ENCODE measurements around the gene FGD2. TPM values are rescaled to one million over a fixed set of nuclear protein-coding genes. Genes with fewer than 3 reads are reported as not detected.
"Not testable (repeated sequence)": the region's sequence is repeated elsewhere in the genome, so short reads cannot be mapped to it uniquely, and the experiment has no call there.

Gene FGD2
- total RNA-seq, 1 donor from 2014 or later = not detected

GRCh38 chr6:37057128-37057471, 51.6 kb downstream of the FGD2 start:
- H3K27me3 Mint-ChIP-seq = peaks cover 16% of the 10 kb centered on the region
- H3K4me1 Mint-ChIP-seq (ENCODE audit: low read depth) = peaks cover 7% of the 10 kb centered on the region
- DNase-seq (ENCODE audit: low spot score, unreplicated experiment) = no peak
- H3K4me3 Mint-ChIP-seq (ENCODE audit: low read depth) = no peak overlapping the region
- TF ChIP-seq, protein P1, sequence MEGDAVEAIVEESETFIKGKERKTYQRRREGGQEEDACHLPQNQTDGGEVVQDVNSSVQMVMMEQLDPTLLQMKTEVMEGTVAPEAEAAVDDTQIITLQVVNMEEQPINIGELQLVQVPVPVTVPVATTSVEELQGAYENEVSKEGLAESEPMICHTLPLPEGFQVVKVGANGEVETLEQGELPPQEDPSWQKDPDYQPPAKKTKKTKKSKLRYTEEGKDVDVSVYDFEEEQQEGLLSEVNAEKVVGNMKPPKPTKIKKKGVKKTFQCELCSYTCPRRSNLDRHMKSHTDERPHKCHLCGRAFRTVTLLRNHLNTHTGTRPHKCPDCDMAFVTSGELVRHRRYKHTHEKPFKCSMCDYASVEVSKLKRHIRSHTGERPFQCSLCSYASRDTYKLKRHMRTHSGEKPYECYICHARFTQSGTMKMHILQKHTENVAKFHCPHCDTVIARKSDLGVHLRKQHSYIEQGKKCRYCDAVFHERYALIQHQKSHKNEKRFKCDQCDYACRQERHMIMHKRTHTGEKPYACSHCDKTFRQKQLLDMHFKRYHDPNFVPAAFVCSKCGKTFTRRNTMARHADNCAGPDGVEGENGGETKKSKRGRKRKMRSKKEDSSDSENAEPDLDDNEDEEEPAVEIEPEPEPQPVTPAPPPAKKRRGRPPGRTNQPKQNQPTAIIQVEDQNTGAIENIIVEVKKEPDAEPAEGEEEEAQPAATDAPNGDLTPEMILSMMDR (IDR thresholded peaks at IDR 0.05; ENCODE audit: unreplicated experiment) = no peak
- H3K9me3 Mint-ChIP-seq (ENCODE audit: low read depth) = no peaks in the 10 kb centered on the region
- H3K27ac Mint-ChIP-seq = no peak overlapping the region
- no peaks in the 10 kb centered on the region for H3K36me3 Mint-ChIP-seq (ENCODE audit: insufficient read depth)

DNA sequence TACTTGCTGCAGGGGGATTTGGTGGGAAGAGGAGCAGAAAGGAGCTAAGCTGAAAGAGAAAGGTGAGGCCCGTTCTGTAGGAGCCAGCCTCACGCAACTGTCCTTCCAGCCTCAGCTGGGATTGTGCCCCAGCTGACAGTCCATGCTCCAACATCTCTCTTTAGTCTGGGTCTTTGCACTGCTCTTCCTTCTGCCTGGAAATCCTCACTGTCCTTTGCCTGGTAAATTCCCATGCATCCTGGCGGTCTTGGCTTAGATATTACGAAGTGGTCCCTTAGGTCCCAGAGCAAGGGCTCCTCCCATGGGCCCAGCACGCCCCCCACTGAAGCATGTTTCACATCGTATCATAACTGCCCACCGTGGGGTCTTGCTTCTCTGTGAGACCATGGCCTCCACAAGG, 52.2 kb downstream of the FGD2 start:
- no peaks in the 10 kb centered on the region for H3K9me3 Mint-ChIP-seq (ENCODE audit: low read depth)
- H3K27ac Mint-ChIP-seq = no peak overlapping the region
- TF ChIP-seq, protein P1 (IDR thresholded peaks at IDR 0.05; ENCODE audit: unreplicated experiment) = no peak
- H3K27me3 Mint-ChIP-seq = peaks cover 16% of the 10 kb centered on the region
- DNase-seq (ENCODE audit: low spot score, unreplicated experiment) = no peak
- peaks cover 7% of the 10 kb centered on the region for H3K4me1 Mint-ChIP-seq (ENCODE audit: low read depth)
- H3K4me3 Mint-ChIP-seq (ENCODE audit: low read depth) = no peak overlapping the region
- H3K36me3 Mint-ChIP-seq (ENCODE audit: insufficient read depth) = no peaks in the 10 kb centered on the region

GRCh38 chr6:37058084-37058586, 52.7 kb downstream of the FGD2 start:
- Mint-ChIP-seq H3K27me3 (peaks cover 16% of the 10 kb centered on the region), H3K27ac (no peak overlapping the region), H3K9me3 (ENCODE audit: low read depth) (no peaks in the 10 kb centered on the region), H3K4me1 (ENCODE audit: low read depth) (peaks cover 7% of the 10 kb centered on the region), H3K36me3 (ENCODE audit: insufficient read depth) (no peaks in the 10 kb centered on the region), H3K4me3 (ENCODE audit: low read depth) (no peak overlapping the region)
- TF ChIP-seq, protein P1 (IDR thresholded peaks at IDR 0.05; ENCODE audit: unreplicated experiment) = no peak
- DNase-seq (ENCODE audit: low spot score, unreplicated experiment) = no peak

DNA sequence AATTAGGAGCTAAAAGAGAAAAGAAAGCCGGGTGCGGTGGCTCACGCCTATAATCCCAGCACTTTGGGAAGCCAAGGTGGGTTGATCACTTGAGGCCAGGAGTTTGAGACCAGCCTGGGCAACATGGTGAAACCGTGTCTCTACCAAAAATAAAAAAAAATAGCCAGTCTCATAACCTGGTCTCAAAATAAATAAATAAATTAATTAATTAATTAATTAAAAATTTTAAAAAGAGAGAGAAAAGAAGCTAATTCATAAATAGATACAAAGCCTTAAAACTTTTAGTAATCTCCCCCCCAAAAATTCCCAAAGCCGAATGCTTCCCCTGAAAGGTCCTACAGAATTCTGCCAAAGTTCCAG, 53.5 kb downstream of the FGD2 start:
- peak overlapping the region; percentile 83 for H3K27ac Mint-ChIP-seq
- not testable (repeated sequence) for H3K9me3 Mint-ChIP-seq (ENCODE audit: low read depth); H3K4me1 Mint-ChIP-seq (ENCODE audit: low read depth)

DNA sequence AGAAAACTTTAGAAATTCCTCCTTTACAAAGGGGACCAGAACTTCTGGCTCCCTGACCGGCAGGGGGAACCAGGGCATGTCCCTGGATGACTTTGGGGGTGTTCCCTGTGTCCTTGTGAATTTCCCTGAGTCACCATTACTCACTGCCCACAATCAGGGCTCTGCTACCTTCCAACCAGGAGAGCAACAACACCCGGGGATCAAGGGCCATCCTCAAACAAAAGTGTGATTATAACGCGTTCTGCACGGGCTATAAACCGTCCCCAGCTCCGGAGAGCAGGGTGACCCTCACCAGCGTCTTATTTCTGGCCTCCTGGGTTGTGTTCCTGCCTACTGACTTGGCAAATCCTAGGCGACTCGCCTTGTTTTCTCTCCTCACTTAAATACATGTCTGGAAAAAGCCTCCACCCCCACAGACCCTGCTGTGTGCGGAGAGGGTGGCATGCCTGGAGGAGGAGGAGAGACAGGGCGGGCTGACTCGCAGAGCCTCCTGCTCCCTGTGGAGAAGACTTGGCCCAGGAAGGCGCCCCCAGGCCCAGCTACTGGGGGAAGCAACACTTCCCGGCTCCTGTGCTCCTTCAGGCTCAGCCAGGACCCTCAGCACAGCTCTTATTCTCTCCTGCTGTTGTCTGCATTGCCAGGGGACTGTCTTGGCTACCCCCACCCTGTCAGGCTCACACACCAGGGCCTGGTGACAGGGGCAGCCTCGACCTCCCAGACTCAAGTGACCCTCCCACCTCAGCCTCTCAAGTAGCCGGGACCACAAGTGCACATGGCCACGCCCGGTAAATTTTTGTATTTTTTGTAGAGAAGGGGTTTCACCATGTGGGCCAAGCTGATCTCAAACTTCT, 54.1 kb downstream of the FGD2 start:
- no peak for DNase-seq (ENCODE audit: low spot score, unreplicated experiment)
- Mint-ChIP-seq H3K4me1 (ENCODE audit: low read depth) (peaks cover 7% of the 10 kb centered on the region), H3K27ac (peak overlapping the region; percentile 83), H3K36me3 (ENCODE audit: insufficient read depth) (no peaks in the 10 kb centered on the region), H3K9me3 (ENCODE audit: low read depth) (no peaks in the 10 kb centered on the region), H3K4me3 (ENCODE audit: low read depth) (no peak overlapping the region), H3K27me3 (peaks cover 15% of the 10 kb centered on the region)
- TF ChIP-seq, protein P1 (IDR thresholded peaks at IDR 0.05; ENCODE audit: unreplicated experiment) = peak; percentile 60

More for the DNA sequence above, 53.5 kb downstream of the FGD2 start:
- peaks cover 16% of the 10 kb centered on the region for H3K27me3 Mint-ChIP-seq
- not testable (repeated sequence) for H3K4me3 Mint-ChIP-seq (ENCODE audit: low read depth); DNase-seq (ENCODE audit: low spot score, unreplicated experiment); H3K36me3 Mint-ChIP-seq (ENCODE audit: insufficient read depth)

DNA sequence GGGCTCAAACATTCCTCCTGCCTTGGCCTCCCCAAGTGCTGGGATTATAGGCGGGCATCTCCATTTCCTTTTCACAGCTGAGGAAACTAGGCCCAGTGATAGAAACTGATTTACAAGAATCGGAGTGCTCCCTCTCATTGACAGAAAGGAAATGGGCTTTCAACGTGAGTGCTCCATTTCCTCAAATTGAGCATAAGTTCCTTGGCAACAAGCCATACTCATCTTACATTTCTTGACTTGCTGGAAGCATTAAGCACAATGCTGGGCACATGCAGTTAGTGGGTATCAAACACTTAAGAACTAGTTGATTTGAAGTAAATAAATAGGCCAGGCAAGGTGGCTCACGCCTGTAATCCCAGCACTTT, 54.7 kb downstream of the FGD2 start:
- no peak for DNase-seq (ENCODE audit: low spot score, unreplicated experiment)
- Mint-ChIP-seq H3K27ac (no peak overlapping the region), H3K27me3 (peaks cover 10% of the 10 kb centered on the region), H3K4me1 (ENCODE audit: low read depth) (peaks cover 7% of the 10 kb centered on the region), H3K9me3 (ENCODE audit: low read depth) (no peaks in the 10 kb centered on the region), H3K4me3 (ENCODE audit: low read depth) (no peak overlapping the region), H3K36me3 (ENCODE audit: insufficient read depth) (no peaks in the 10 kb centered on the region)
- TF ChIP-seq, protein P1 (IDR thresholded peaks at IDR 0.05; ENCODE audit: unreplicated experiment) = no peak
